GM19239 (cell line): Measurements from ENCODE around the gene MPG.
"Not testable (repeated sequence)": the region's sequence is repeated elsewhere in the genome, so short reads cannot be mapped to it uniquely, and the experiment has no call there.

Experiments
- DNase-seq: peaks from one replicate; pipeline ENCODE4 v3.0.0; 2011; ENCODE audit warnings: low spot score; ENCODE audit not compliant: insufficient read length
- FAIRE-seq: peaks from 2 replicates; lab custom pipeline; 2011; peaks lifted over from hg19 to GRCh38; lab: Jason Lieb, UNC

MPG gene

DNA sequence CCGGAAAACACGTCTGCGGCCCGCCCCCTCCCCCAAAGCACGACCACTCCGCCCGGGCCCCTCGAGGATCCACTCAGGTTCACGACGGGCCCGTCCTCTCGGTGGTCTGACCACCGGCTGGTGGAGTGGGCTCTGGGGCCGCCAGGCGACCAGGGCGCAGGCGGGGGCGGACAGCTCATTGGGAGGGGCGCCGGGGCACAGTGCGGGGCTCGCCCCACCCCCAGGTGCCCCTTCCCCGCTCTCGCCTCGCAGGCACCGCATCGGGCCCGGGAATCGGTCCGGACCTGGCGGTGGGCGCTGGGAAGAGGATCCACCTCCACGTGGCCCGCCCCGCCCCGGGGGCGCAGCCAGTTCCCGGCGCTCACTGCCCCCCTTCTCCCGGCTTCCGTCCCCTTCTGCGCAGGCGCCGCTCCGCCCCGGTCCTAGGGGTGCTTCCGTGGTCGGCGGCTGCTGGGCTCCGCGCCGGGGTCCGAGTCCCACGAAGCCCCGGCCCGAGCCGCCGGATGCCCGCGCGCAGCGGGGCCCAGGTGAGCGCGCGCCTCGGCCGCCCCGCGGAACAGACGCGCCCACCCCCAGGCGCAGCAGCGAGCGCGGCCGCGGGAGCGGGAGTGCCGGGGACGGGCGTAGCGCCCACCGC is at the start of gene MPG:
MPG (plus strand) TSS at position 419 of the 637 bp plus-strand sequence; CDS start at position 504, 85 bp downstream.
- peak; percentile 84 for FAIRE-seq
- peak; percentile 99 for DNase-seq

DNA sequence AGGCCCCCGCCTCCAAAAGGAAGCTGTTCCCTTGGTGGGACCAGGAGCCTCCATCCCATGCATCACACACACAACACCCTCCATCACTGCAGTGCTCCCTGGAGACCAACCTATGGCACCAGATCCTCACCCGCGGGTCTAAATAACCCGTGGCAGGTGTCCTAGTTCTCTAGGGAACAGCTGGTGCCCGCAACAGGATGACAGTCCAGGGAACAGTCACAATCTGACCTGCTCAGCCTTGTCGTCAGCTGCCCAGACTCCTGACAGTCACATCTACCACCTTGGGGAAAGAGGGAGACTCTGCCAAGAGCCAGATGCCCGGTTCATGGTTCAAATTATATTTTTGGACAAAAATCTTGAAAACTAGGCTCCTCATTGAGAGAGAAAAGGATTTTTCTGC is 47.4 kb upstream of the MPG start:
- not testable (repeated sequence) for FAIRE-seq, DNase-seq

GRCh38 chr16:33154-33876 is 44.7 kb upstream of the MPG start:
- not testable (repeated sequence) for FAIRE-seq, DNase-seq

- FAIRE-seq (peak; percentile 21), DNase-seq (no peak)
These were observed 44.0 kb upstream of the MPG start for GRCh38 chr16:33877-34647.

DNA sequence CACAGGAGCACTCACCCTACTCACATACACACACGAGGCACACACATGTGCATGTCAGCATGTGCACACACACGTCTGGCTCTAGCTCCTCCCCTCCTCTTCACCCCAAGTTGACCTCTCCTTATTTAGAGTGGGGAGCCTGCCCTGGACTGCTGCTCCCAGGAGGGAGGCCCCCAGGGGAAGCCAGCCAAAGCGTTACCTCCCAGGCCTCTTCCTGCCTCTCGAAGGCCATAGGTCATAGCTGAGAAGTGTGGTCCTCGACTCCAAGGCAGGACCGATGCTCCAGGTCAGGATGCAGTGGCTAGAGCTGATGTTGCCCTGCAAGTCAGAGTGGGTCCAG is 43.4 kb upstream of the MPG start:
- DNase-seq (no peak), FAIRE-seq (no peak)

DNA sequence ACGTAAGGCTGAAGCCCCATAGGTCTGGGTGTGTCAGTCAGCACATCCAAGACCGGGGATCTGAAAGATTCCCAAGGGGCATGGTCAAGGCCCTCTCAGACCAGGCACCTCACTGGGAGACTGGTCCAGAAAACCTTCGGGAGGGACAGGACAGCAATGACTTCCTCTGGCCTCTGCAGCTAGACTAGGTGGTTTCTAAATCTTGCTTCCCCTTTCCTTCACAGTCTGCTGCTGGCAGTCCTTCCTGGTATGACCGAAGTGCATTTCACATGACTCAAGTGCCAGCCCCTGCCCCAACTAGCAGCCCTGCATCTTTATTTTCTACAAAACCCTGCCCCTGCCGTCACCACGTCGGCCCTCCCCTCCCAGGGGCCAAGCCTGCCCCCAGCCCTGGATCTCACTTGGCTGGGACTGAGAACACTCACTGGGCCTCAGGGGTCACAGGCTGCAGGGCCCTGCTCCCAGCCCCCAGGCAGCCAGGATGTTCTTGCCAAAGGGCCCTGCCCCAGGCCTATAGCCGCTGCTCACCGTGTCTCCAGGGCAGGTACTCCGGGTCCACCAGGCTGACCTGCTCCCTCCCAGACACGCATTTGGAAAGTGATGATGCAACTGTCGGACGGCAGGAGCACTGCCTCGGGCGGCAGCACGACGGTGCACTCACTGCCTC is 42.9 kb upstream of the MPG start:
- peak; percentile 90 for FAIRE-seq
- DNase-seq: no peak

- DNase-seq (no peak), FAIRE-seq (no peak)
These were observed 42.2 kb upstream of the MPG start for GRCh38 chr16:35678-36305.

DNA sequence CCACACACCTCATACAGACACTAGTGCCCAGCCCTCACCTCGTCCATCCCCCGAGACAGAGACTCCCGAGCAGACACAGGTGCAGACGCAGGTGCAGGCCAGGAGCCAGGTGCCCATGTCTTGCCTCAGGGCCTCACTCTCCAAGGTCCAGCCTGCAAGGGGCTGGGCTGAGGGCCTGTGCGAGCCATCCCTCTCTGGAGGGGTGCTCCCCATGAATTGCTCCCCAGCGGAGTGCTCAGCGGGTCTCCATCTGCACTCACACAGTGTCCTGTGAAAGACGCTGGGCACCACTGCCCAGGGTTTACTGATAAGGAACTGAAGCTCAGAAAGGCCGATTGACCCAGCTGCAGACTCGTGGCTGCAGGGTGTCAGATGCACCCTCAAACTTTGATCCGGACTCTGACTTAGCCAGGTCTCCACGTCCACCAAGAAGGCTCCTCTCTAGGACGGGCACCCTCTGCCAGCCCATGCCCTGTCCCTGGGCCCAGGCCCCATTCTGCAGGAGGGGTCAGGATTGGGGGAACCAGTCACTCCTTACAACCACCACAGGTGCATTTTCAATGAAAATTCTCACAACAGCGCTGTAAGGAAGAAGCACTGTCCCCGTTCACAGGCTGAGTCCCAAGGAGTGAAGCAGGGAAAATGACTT is 41.6 kb upstream of the MPG start:
- DNase-seq: no peak
- FAIRE-seq: no peak

GRCh38 chr16:37511-37910 is 40.5 kb upstream of the MPG start:
- DNase-seq: no peak
- no peak for FAIRE-seq

DNA sequence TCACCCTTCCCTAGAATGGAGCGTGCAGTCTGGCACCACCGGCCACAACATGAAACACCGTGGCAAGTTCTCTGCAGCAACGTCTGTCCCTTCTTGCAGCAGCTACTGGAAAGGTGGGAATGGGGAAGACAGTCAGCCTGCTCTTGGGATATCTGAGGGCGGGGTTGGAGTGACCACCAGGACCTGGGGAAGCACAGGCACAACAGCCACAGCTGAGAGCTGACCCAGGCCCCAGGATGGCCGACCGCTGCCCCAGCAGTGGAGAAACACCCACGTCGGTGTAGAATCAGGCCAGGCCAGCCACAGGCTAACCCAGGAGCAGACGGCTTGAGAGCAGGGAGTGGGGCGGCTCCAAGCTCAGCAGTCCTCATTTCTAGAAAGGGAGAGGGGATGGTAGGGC is 39.8 kb upstream of the MPG start:
- not testable (repeated sequence) for FAIRE-seq, DNase-seq

DNA sequence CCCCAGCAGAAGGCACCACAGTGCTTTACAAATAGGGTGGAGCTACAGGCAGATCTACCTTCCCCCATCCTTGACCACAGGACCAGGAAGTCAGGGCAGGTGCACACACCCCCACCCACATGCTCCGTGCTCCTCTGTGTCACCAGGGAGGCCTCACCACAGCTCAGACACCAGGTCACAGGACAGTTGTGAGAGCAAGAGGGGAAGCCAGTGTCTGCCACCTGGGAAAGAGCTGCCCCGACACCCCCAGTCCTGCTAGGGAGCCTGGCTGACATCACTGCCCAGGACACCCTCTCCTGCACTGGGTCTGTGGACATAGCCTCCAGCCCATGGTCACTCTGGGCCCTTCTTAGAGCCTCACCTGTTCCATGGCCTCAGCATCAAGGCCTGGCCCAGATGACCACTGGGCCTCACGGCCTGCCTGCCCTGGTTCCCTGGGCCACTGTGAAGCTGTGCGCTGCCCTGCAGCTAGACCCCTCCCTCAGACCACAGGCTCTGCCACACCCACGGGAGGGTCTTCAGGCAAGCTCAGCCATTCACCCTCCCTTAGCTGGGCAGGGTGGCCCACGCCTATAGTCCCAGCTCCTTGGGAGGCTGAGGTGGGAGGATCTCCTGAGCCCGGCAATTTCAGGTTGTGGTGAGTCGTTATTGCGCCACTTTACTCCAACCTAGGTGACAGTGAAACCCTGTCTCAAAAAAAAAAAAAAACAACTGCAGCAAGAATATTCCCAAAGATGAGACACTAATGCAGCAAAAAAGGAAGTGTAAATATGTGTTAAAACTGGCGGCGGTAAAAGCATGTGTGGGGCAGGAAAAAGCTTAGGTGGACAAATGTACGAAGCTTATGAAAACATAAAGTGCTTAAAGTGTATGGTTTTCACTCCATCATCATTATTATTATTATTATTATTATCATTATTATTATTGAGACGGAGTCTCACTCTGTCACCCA is 38.8 kb upstream of the MPG start:
- FAIRE-seq (no peak), DNase-seq (peak; percentile 86)

GRCh38 chr16:41439-42068 is 36.5 kb upstream of the MPG start:
- no peak for DNase-seq
- FAIRE-seq: no peak

DNA sequence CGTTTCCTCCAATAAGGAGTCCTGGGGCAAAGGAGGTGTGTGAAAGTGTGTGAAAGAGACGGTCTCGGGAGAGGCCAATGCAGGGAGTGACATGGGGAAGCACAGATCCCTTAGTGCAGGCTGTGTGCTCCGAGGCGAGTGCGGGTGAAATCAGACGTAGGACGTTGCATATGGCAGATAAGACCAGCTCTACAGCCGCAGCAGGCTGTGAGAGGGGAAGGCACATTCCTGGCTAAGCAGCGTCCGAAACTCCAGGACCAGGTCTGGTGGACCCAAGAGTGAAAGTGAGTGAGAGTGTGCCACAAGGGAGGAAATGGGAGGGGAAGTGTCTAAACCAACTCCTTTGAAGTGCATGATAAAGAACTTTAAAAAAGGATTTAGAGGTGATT is 36.0 kb upstream of the MPG start:
- FAIRE-seq: no peak
- DNase-seq: no peak

DNA sequence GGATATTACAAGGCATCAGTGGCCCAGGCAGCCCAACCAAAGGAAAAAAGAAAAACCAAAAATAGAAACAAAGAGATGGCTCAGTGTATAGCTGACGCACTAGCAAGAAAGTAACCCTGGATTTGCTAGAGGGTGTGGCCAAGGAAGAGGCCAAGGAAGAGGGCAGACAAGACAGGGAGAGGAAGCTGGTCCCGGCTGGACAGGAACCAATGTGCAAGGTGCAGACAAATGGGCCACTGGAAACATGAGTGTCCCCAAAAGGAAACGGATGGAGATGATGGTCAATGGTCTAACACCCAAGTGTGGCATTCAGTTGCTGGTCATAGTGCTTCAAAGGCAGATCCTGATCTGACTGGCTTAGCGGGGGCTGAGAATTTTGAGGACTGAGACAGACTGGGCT is 35.3 kb upstream of the MPG start:
- no peak for DNase-seq
- no peak for FAIRE-seq

DNA sequence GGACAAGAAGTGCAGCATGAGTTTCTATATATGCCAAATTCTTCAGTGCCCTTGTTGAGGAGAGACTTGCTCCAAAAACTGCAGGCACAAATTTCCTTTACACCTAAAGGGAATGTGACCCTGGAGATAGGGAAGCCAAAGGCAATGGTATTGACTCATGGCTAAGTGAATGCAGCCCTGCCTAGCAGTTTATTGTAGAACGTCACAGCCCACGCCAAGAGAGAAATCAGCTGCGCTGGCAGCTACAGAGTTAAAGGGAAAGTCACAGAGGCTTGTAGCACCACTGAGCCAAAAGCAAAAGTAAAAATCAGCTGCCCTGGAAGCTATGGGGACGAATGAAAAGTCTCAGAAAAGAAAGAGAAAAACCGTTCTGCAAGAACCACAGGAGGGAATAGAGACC is 34.7 kb upstream of the MPG start:
- no peak for DNase-seq
- FAIRE-seq: no peak

DNA sequence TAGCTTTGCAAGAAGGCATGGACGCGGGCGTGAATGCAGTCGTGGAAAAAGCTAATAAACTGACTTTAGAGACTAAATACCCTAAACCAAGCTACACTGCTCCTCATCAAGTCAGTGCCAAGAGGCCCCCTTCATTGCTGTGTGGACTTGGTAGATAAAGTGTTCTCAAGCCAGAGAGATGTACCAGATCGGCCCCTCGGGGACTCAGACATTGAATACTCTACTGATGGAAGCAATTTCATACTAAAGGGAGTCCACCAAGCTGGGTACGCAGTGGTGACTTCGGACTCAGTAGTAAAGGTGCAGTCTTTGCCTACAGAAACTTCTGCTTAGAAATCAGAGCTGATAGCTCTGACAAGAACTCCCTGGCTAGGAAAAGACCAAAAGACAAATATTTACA is 33.4 kb upstream of the MPG start:
- no peak for DNase-seq
- no peak for FAIRE-seq

GRCh38 chr16:45454-45853 is 32.6 kb upstream of the MPG start:
- FAIRE-seq (no peak), DNase-seq (no peak)

- not testable (repeated sequence) for FAIRE-seq
These were observed 31.5 kb upstream of the MPG start for GRCh38 chr16:46510-46909.

More at GRCh38 chr16:46510-46909, 31.5 kb upstream of the MPG start:
- DNase-seq: not testable (repeated sequence)
